SK-N-SH (cell line): Measurements from ENCODE around the gene WDFY2. TPM values are rescaled to one million over a fixed set of nuclear protein-coding genes. Genes with fewer than 3 reads are reported as not detected.

ENCODE experiments used
- CTCF ChIA-PET: fragments of 300-600, 350-600 bp; formaldehyde crosslinking; extraction: SDS; loops from one replicate; lab custom pipeline; 2021; lab: Yijun Ruan, JAX
- POLR2A ChIA-PET: fragments of 350-600 bp; sonication (Branson Sonifier 250); formaldehyde crosslinking; extraction: SDS; loops from one replicate; lab custom pipeline; 2020; ENCODE audit warnings: antibody characterized with exemption, inconsistent platforms; lab: Yijun Ruan, JAX
- DNase-seq: peaks from one replicate; pipeline ENCODE4 v3.0.0; 2012
- H2AFZ ChIP-seq: fragments of 200-600 bp; sonication (generic); 2 replicates; pipeline ENCODE4 v1.8.1; 2016; ENCODE audit warnings: antibody characterized with exemption, mild to moderate bottlenecking, low read depth
- H3F3A ChIP-seq: fragments of 200-600 bp; sonication (generic); replicated peaks from 2 replicates; pipeline ENCODE3; 2016; ENCODE audit warnings: antibody characterized with exemption, mild to moderate bottlenecking; ENCODE audit not compliant: insufficient read depth
- H3K27ac ChIP-seq, 2 experiments: fragments of 200-500 bp in 1 of 2; fragments of 200-600 bp in 1 of 2; sonication (Bioruptor generic) in 1 of 2; sonication (generic), shearing (Covaris generic) in 1 of 2; 2 replicates each; pipeline versions ENCODE4 v1.5.1 to v1.6.1; 2014 to 2016; ENCODE audit warnings: low read depth in 2 of 2, inconsistent platforms in 1 of 2, low read length in 1 of 2, mild to moderate bottlenecking in 1 of 2, mixed read lengths in 1 of 2
- H3K27me3 ChIP-seq: fragments of 200-600 bp; sonication (generic), shearing (Covaris generic); 2 replicates; pipeline ENCODE4 v1.6.1; 2016; ENCODE audit warnings: mixed run types; ENCODE audit not compliant: insufficient read depth
- H3K36me3 ChIP-seq, 2 experiments: fragments of 200-500 bp in 1 of 2; fragments of 200-600 bp in 1 of 2; sonication (Bioruptor generic) in 1 of 2; sonication (generic) in 1 of 2; replicated peaks in 1 of 2; 2 replicates each; pipeline versions ENCODE3 to v1.5.1; 2014 to 2016; ENCODE audit warnings: low read length in 1 of 2, mild to moderate bottlenecking in 1 of 2; ENCODE audit not compliant: insufficient read depth in 2 of 2, control insufficient read depth in 1 of 2
- H3K4me1 ChIP-seq, 2 experiments: fragments of 200-500 bp in 1 of 2; fragments of 200-600 bp in 1 of 2; sonication (Bioruptor generic) in 1 of 2; sonication (generic), shearing (Covaris generic) in 1 of 2; 2 replicates each; pipeline versions ENCODE4 v1.5.1 to v1.6.1; 2014 to 2016; ENCODE audit warnings: low read depth in 1 of 2, low read length in 1 of 2, mixed run types in 1 of 2; ENCODE audit not compliant: insufficient read depth in 2 of 2, control insufficient read depth in 1 of 2
- H3K4me2 ChIP-seq: fragments of 200-600 bp; sonication (generic), shearing (Covaris generic); 2 replicates; pipeline ENCODE4 v1.6.1; 2017; ENCODE audit warnings: mixed run types
- H3K4me3 ChIP-seq, 2 experiments: fragments of 200-500 bp in 1 of 2; fragments of 200-600 bp in 1 of 2; sonication (Bioruptor generic) in 1 of 2; sonication (generic), shearing (Covaris generic) in 1 of 2; 2 replicates each; pipeline versions ENCODE4 v1.5.1 to v1.8.1; 2014 to 2016; ENCODE audit warnings: low read depth in 2 of 2, inconsistent platforms in 1 of 2, low read length in 1 of 2, mild to moderate bottlenecking in 1 of 2, mixed read lengths in 1 of 2, moderate library complexity in 1 of 2
- H3K79me2 ChIP-seq: fragments of 200-600 bp; sonication (generic); 2 replicates; pipeline ENCODE4 v1.8.1; 2017; ENCODE audit warnings: mild to moderate bottlenecking; ENCODE audit not compliant: insufficient read depth
- H3K9ac ChIP-seq: fragments of 200-600 bp; sonication (generic); 2 replicates; pipeline ENCODE4 v1.6.1; 2017; ENCODE audit warnings: mixed run types
- H3K9me2 ChIP-seq: fragments of 200-600 bp; sonication (generic); 2 replicates; pipeline ENCODE4 v1.6.1; 2017; ENCODE audit warnings: mixed run types
- H3K9me3 ChIP-seq: fragments of 200-600 bp; sonication (generic); 2 replicates; pipeline ENCODE4 v1.6.1; 2017; ENCODE audit warnings: mixed run types, mild to moderate bottlenecking, moderate library complexity
- H4K20me1 ChIP-seq: fragments of 200-600 bp; sonication (generic); 2 replicates; pipeline ENCODE4 v1.6.1; 2017; ENCODE audit warnings: mild to moderate bottlenecking, mixed run types; ENCODE audit not compliant: insufficient read depth
- ELF1 ChIP-seq: IDR thresholded peaks from 2 replicates; pipeline ENCODE4 v1.4.0; 2012
- EP300 ChIP-seq, 2 experiments: IDR thresholded peaks; 2 replicates each; pipeline versions ENCODE4 v1.4.0 to v1.6.1; 2012; ENCODE audit warnings: borderline replicate concordance in 1 of 2, low read depth in 1 of 2, low read length in 1 of 2
- JUND ChIP-seq: IDR thresholded peaks from 2 replicates; pipeline ENCODE4 v1.4.0; 2012
- MXI1 ChIP-seq: IDR thresholded peaks from 2 replicates; pipeline ENCODE4 v1.6.1; 2012; ENCODE audit warnings: mild to moderate bottlenecking, low read depth, low read length, improper control_type of control experiment
- NFIC ChIP-seq: IDR thresholded peaks from 2 replicates; pipeline ENCODE4 v1.4.0; 2012; ENCODE audit warnings: borderline replicate concordance
- NRF1 ChIP-seq: IDR thresholded peaks from 2 replicates; pipeline ENCODE4 v1.6.1; 2012; ENCODE audit warnings: low read depth, mild to moderate bottlenecking, low read length
- RAD21 ChIP-seq: IDR thresholded peaks from 2 replicates; pipeline ENCODE4 v1.6.1; 2012; ENCODE audit warnings: mild to moderate bottlenecking, low read length
- RCOR1 ChIP-seq: fragments of 150-350 bp; IDR thresholded peaks from 2 replicates; pipeline ENCODE4 v1.6.1; 2017; ENCODE audit warnings: antibody characterized with exemption, low read length
- SMC3 ChIP-seq: IDR thresholded peaks from 2 replicates; pipeline ENCODE4 v1.6.1; 2012; ENCODE audit warnings: low read depth, low read length, improper control_type of control experiment
- TAF1 ChIP-seq: IDR thresholded peaks from 2 replicates; pipeline ENCODE4 v1.6.1; 2012; ENCODE audit warnings: low read depth, mild to moderate bottlenecking, low read length, moderate library complexity, borderline replicate concordance
- TCF12 ChIP-seq: IDR thresholded peaks from 2 replicates; pipeline ENCODE4 v1.4.0; 2012
- USF1 ChIP-seq: IDR thresholded peaks from 2 replicates; pipeline ENCODE4 v1.4.0; 2012; ENCODE audit warnings: low read depth, borderline replicate concordance
- YY1 ChIP-seq: IDR thresholded peaks from 2 replicates; pipeline ENCODE4 v1.4.0; 2012; ENCODE audit warnings: low read depth, mild to moderate bottlenecking
- ZBTB33 ChIP-seq: IDR thresholded peaks from 2 replicates; pipeline ENCODE4 v1.4.0; 2012; ENCODE audit warnings: low read depth, borderline replicate concordance
- WGBS: methylation state at CpG from one replicate; pipeline ENCODE4 v1.1.6; 2017; ENCODE audit warnings: low lambda C conversion rate; 5-methylcytosine and 5-hydroxymethylcytosine counted together
- polyA plus RNA-seq, 3 experiments: library from polyadenylated mRNA; depleted of rRNA; stranded (reverse); fragments of >200 nt; gene quantifications; 2 replicates each; pipeline ENCODE4 v1.2.3, GENCODE V29; 2012
- TF ChIP-seq, protein P1 (sequence below): IDR thresholded peaks from 2 replicates; pipeline ENCODE4 v1.6.1; 2012; ENCODE audit warnings: mild to moderate bottlenecking, low read depth, low read length, moderate library complexity
- TF ChIP-seq, protein P2 (sequence below): fragments of 150-350 bp; IDR thresholded peaks from 2 replicates; pipeline ENCODE4 v1.6.1; 2017; ENCODE audit warnings: antibody characterized with exemption, low read length, low read depth, borderline replicate concordance

WDFY2 gene
- polyA plus RNA-seq, 1 of the 3 experiments (the other 2 are of a cell fraction), result 4.1 TPM

DNA sequence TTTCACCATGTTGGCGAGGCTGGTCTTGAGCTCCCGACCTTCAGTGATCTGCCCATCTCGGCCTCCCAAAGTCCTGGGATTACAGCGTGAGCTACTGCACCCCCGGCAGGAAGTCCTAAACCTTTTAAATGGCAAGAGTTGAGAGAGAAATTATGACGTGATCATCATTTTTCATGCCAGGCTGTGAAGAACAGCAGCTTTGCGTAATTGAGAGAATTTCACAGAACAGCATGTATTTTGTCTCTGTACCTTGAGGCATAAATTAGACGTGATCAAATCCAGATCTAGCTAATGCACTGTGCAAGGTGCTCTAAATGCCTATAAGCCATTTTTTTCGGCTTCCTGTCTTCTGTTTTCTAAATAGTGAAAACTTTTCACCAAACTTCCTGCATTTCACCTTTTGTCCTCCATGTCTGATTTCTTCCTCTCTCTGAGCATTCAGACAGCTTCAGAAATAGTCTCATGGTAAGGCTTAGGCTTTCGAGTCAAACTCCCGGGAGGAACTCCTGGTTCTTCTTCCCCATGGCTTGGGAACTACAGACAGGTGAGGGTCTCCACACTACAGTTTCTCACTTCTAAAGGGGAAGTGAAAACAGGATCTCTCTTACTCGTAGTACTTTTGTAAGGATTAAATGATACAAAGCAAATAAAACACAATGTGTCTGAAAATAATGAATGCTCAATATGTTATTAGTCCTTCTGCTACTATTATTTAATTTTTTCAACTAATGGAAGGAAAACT is 51.0 kb downstream of the WDFY2 start (continued):
- TF ChIP-seq EP300 (IDR thresholded peaks at IDR 0.05; ENCODE audit: borderline replicate concordance in 1 of 2, low read depth in 1 of 2, low read length in 1 of 2) (peak in 1 of 2 experiments; percentile 79; a peak in 2 of 4 replicates), TCF12 (no peak), NRF1 (no peak), USF1 (no peak), NFIC (no peak), ELF1 (no peak)
- TF ChIP-seq, protein P1, sequence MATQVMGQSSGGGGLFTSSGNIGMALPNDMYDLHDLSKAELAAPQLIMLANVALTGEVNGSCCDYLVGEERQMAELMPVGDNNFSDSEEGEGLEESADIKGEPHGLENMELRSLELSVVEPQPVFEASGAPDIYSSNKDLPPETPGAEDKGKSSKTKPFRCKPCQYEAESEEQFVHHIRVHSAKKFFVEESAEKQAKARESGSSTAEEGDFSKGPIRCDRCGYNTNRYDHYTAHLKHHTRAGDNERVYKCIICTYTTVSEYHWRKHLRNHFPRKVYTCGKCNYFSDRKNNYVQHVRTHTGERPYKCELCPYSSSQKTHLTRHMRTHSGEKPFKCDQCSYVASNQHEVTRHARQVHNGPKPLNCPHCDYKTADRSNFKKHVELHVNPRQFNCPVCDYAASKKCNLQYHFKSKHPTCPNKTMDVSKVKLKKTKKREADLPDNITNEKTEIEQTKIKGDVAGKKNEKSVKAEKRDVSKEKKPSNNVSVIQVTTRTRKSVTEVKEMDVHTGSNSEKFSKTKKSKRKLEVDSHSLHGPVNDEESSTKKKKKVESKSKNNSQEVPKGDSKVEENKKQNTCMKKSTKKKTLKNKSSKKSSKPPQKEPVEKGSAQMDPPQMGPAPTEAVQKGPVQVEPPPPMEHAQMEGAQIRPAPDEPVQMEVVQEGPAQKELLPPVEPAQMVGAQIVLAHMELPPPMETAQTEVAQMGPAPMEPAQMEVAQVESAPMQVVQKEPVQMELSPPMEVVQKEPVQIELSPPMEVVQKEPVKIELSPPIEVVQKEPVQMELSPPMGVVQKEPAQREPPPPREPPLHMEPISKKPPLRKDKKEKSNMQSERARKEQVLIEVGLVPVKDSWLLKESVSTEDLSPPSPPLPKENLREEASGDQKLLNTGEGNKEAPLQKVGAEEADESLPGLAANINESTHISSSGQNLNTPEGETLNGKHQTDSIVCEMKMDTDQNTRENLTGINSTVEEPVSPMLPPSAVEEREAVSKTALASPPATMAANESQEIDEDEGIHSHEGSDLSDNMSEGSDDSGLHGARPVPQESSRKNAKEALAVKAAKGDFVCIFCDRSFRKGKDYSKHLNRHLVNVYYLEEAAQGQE, result no peak

DNA sequence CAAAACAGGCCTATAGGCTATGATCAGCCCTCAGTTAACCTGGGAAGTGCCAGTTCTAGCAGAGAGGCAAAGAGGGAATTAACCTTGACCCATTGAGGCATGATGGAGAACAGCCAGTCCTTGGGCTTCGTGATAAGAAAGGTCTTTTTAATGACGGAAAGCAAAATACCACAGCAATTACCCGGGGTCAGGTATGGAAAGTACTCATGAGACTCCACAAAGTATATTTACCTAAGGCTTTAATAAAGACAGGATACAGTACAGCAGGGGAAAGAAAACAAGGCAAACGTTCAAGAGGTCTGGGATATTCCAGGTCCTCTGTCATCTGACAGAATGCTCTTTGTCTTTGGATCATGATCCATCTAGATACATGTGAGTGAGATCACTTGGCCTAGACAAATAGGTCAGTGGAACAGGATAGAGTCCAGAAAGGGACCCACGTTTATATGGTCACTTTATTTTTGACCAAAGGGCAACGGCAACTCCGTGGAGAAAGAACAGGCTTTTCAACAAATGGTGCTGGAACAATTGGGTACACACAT is 52.2 kb downstream of the WDFY2 start:
- no peaks in the 10 kb centered on the region for H3K9me2 ChIP-seq
- no peak overlapping the region for H3K9ac ChIP-seq
- H3K27ac ChIP-seq, result peak overlapping the region in 1 of 2 experiments; percentile 51; a peak in 2 of 4 replicates
- H3K27me3 ChIP-seq, result no peaks in the 10 kb centered on the region
- no peaks in the 10 kb centered on the region for H3K9me3 ChIP-seq
- no peak overlapping the region for H2AFZ ChIP-seq
- POLR2A ChIA-PET, result no interaction called here
- 75% methylated on average over 7 of the region's 7 CpGs for WGBS
- no peak overlapping the region for H3K4me2 ChIP-seq
- peaks cover 28 to 65% of the 10 kb centered on the region in 2 experiments; a peak in 3 of 4 replicates for H3K4me1 ChIP-seq
- TF ChIP-seq YY1 (no peak), NRF1 (no peak), USF1 (no peak), RCOR1 (no peak), TAF1 (no peak), MXI1 (no peak), SMC3 (no peak), RAD21 (no peak), JUND (no peak), ZBTB33 (no peak)
- TF ChIP-seq, protein P1, result no peak
- TF ChIP-seq, protein P2, sequence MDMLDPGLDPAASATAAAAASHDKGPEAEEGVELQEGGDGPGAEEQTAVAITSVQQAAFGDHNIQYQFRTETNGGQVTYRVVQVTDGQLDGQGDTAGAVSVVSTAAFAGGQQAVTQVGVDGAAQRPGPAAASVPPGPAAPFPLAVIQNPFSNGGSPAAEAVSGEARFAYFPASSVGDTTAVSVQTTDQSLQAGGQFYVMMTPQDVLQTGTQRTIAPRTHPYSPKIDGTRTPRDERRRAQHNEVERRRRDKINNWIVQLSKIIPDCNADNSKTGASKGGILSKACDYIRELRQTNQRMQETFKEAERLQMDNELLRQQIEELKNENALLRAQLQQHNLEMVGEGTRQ, result no peak
- CTCF ChIA-PET, result interaction anchor here (1.1 to 1.8 kb wide), 2 partner anchors 159 to 192 kb away, joined by 3 to 6 read pairs; no protein-coding TSS in a partner anchor
- H4K20me1 ChIP-seq, result peaks cover 5% of the 10 kb centered on the region; the same call in 1 of the 2 replicates
- H3K36me3 ChIP-seq, result no peaks in the 10 kb centered on the region
- no peak overlapping the region for H3K4me3 ChIP-seq
- peaks cover 9% of the 10 kb centered on the region for H3F3A ChIP-seq
- H3K79me2 ChIP-seq, result peaks cover 95% of the 10 kb centered on the region
- no peak for DNase-seq
